ENCODE data around the gene CCSER1. TPM values are rescaled to one million over a fixed set of nuclear protein-coding genes. Genes with fewer than 3 reads are reported as not detected.

Gene CCSER1
- polyA plus RNA-seq, 3 donors: 0.09 to 0.75 (median 0.13) TPM

DNA sequence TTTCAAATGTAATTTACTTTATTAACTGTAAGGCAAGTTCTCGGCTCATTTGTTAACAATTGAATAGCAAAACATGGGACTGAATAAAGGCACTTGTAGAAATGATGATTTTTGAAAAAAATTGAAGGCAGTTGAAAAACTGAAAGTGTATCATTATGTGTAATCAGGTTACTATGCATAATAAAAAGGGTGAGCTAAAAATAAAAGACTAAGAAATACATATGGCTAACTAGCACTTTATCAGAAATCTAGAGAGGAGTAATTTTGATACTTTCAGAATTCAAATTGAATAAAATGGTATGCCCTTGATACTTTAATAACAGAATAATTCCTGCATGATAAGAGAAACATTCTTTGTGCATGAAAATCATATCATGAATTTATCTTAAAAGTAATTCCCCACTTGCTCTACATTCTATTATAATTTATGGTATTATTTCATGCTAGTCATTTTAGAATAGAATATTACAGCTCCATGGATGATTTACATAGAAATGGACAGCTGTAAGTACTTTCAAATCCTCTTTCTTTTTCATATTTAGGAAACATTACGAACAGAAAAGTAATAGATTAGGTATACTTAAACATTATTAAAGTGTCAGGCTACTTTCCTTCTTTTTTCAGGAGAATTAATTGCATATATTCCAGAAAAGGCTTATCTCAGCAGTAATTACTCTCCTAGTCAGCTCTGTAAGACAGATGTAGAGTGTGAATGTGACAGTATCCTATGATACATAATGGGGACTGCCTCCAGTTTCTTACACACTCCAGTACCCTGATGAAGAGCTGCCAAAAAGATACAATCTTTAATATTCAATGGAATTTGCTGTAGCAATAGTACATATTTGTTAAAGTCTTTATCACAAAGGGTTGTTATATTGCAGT, 697.3 kb downstream of the CCSER1 start:
- peaks cover 0 to 5% (median 2%) of the 10 kb centered on the region in 7 donors for H3K9me3 Mint-ChIP-seq
- no peak overlapping the region for H3K4me3 Mint-ChIP-seq
- Histone ChIP-seq H3K79me2 (ENCODE audit: insufficient read depth, low read length) (no peaks in the 10 kb centered on the region), H3K9me3 (replicated peaks in 1 of 2; ENCODE audit: control insufficient read depth in 1 of 2, insufficient read depth in 1 of 2, low read length in 2 of 2) (no peaks in the 10 kb centered on the region), H4K20me1 (ENCODE audit: insufficient read depth, low read length) (no peaks in the 10 kb centered on the region), H3K4me3 (replicated peaks in 1 of 3; ENCODE audit: low read depth in 2 of 3, low read length in 3 of 3) (no peak overlapping the region), H3K4me1 (ENCODE audit: control insufficient read depth in 1 of 2, insufficient read depth in 2 of 2, low read length in 2 of 2) (no peaks in the 10 kb centered on the region), H3K27ac (ENCODE audit: low read depth in 1 of 2, low read length in 2 of 2) (no peak overlapping the region), H2AFZ (ENCODE audit: insufficient read depth, low read depth, low read length, poor library complexity, severe bottlenecking) (no peak overlapping the region), H3K4me2 (replicated peaks; ENCODE audit: extremely low read depth, low read length, poor library complexity, severe bottlenecking) (no peak overlapping the region), H3K27me3 (ENCODE audit: control insufficient read depth in 2 of 2, insufficient read depth in 2 of 2, low read length in 2 of 2) (no peaks in the 10 kb centered on the region), H3K9ac (ENCODE audit: insufficient read depth, low read length, poor library complexity, severe bottlenecking) (no peak overlapping the region), H3K36me3 (replicated peaks in 1 of 2; ENCODE audit: control insufficient read depth in 1 of 2, insufficient read depth in 2 of 2, low read length in 2 of 2) (no peaks in the 10 kb centered on the region)
- H3K36me3 Mint-ChIP-seq: no peaks in the 10 kb centered on the region
- DNase-seq: no peak
- H3K27me3 Mint-ChIP-seq (ENCODE audit: low read depth in 3 of 3): peaks cover 0 to 2% (median 0%) of the 10 kb centered on the region in 3 donors
- H3K4me1 Mint-ChIP-seq: no peaks in the 10 kb centered on the region
- TF ChIP-seq, protein P1, sequence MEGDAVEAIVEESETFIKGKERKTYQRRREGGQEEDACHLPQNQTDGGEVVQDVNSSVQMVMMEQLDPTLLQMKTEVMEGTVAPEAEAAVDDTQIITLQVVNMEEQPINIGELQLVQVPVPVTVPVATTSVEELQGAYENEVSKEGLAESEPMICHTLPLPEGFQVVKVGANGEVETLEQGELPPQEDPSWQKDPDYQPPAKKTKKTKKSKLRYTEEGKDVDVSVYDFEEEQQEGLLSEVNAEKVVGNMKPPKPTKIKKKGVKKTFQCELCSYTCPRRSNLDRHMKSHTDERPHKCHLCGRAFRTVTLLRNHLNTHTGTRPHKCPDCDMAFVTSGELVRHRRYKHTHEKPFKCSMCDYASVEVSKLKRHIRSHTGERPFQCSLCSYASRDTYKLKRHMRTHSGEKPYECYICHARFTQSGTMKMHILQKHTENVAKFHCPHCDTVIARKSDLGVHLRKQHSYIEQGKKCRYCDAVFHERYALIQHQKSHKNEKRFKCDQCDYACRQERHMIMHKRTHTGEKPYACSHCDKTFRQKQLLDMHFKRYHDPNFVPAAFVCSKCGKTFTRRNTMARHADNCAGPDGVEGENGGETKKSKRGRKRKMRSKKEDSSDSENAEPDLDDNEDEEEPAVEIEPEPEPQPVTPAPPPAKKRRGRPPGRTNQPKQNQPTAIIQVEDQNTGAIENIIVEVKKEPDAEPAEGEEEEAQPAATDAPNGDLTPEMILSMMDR (IDR thresholded peaks at IDR 0.05): no peak
- H3K27ac Mint-ChIP-seq: no peak overlapping the region
- intact Hi-C loops (cut with micrococcal nuclease): no loop called here
- WGBS (ENCODE audit: insufficient coverage): no CpG with 5 or more reads among the region's 2 CpGs

DNA sequence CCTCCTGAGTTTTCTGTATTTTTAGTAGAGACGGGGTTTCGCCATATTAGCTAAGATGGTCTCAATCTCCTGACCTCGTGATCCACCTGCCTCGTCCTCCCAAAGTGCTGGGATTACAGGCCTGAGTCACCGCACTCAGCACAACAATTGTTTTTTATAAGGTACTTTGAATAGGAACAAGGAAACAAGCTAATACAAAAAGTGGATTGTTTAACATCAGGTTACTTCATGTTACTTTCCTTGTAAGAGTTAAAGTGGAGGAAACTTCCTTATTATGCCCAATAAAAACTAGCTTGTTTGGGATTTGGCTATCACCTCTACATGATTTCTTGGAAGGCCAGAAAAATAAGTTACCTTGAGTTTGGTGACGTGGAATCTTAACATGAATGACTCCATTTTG, 698.7 kb downstream of the CCSER1 start:
- TF ChIP-seq, protein P1 (IDR thresholded peaks at IDR 0.05): no peak
- no peaks in the 10 kb centered on the region for H3K9me3 ChIP-seq (replicated peaks in 1 of 2; ENCODE audit: control insufficient read depth in 1 of 2, insufficient read depth in 1 of 2, low read length in 2 of 2)
- H3K36me3 Mint-ChIP-seq: no peaks in the 10 kb centered on the region
- no peaks in the 10 kb centered on the region for H3K36me3 ChIP-seq (replicated peaks in 1 of 2; ENCODE audit: control insufficient read depth in 1 of 2, insufficient read depth in 2 of 2, low read length in 2 of 2)
- H3K27me3 Mint-ChIP-seq (ENCODE audit: low read depth in 3 of 3): peaks cover 0 to 2% (median 0%) of the 10 kb centered on the region in 3 donors
- no peak overlapping the region for H3K27ac ChIP-seq (ENCODE audit: low read depth in 1 of 2, low read length in 2 of 2)
- intact Hi-C loops (cut with micrococcal nuclease): no loop called here
- no peaks in the 10 kb centered on the region for H3K27me3 ChIP-seq (ENCODE audit: control insufficient read depth in 2 of 2, insufficient read depth in 2 of 2, low read length in 2 of 2)
- H3K4me2 ChIP-seq (replicated peaks; ENCODE audit: extremely low read depth, low read length, poor library complexity, severe bottlenecking): no peak overlapping the region
- H3K4me1 ChIP-seq (ENCODE audit: control insufficient read depth in 1 of 2, insufficient read depth in 2 of 2, low read length in 2 of 2): no peaks in the 10 kb centered on the region
- no peaks in the 10 kb centered on the region for H3K79me2 ChIP-seq (ENCODE audit: insufficient read depth, low read length)
- H3K4me3 ChIP-seq (replicated peaks in 1 of 3; ENCODE audit: low read depth in 2 of 3, low read length in 3 of 3): no peak overlapping the region
- 100% methylated on average over 2 of the region's 6 CpGs for WGBS (ENCODE audit: insufficient coverage)
- H2AFZ ChIP-seq (ENCODE audit: insufficient read depth, low read depth, low read length, poor library complexity, severe bottlenecking): no peak overlapping the region
- no peak overlapping the region for H3K9ac ChIP-seq (ENCODE audit: insufficient read depth, low read length, poor library complexity, severe bottlenecking)
- H3K4me3 Mint-ChIP-seq: no peak overlapping the region
- no peaks in the 10 kb centered on the region for H3K4me1 Mint-ChIP-seq
- H3K27ac Mint-ChIP-seq: no peak overlapping the region
- DNase-seq: no peak
- H3K9me3 Mint-ChIP-seq: peaks cover 0 to 5% (median 2%) of the 10 kb centered on the region in 7 donors
- no peaks in the 10 kb centered on the region for H4K20me1 ChIP-seq (ENCODE audit: insufficient read depth, low read length)

All from CD14-positive monocyte (primary cell).